HCT116 (cell line): Measurements from ENCODE around the gene C1orf53.

Experiments
- CTCF ChIP-seq, 3 experiments: fragments of 200-600 bp in 1 of 3; sonication (generic) in 1 of 3; IDR thresholded peaks in 2 of 3; conservative IDR thresholded peaks in 1 of 3; 2 replicates each; pipeline ENCODE4 v1.5.1; 2012 to 2017; ENCODE audit warnings: low read depth in 2 of 3, low read length in 2 of 3, antibody characterized with exemption in 1 of 3, borderline replicate concordance in 1 of 3, control low read depth in 1 of 3, mild to moderate bottlenecking in 1 of 3, mixed read lengths in 1 of 3, mixed run types in 1 of 3, moderate library complexity in 1 of 3; ENCODE audit not compliant: insufficient read depth in 1 of 3
- EGR1 ChIP-seq: IDR thresholded peaks from 2 replicates; pipeline ENCODE4 v1.6.1; 2012; ENCODE audit warnings: low read depth
- EZH2 ChIP-seq: fragments of 200-600 bp; sonication (generic); IDR thresholded peaks from 2 replicates; pipeline ENCODE4 v1.6.1; 2017; ENCODE audit warnings: antibody characterized with exemption, mixed run types
- JUND ChIP-seq: IDR thresholded peaks from 2 replicates; pipeline ENCODE4 v1.6.1; 2012
- POLR2A ChIP-seq: IDR thresholded peaks from 2 replicates; pipeline ENCODE4 v1.7.0; 2011; ENCODE audit warnings: borderline replicate concordance; ENCODE audit not compliant: insufficient read depth, insufficient read length; ENCODE audit errors: extremely low read depth
- RAD21 ChIP-seq: IDR thresholded peaks from 2 replicates; pipeline ENCODE4 v1.6.1; 2012; ENCODE audit warnings: low read depth, mild to moderate bottlenecking
- ZNF274 ChIP-seq: fragments of 200-500 bp; sonication (Bioruptor generic); IDR thresholded peaks from 2 replicates; pipeline ENCODE4 v1.6.1; 2014; ENCODE audit warnings: mild to moderate bottlenecking, low read depth, low read length, inconsistent platforms

GRCh38 chr1:197923038-197923437 is 20.6 kb downstream of the C1orf53 start:
- TF ChIP-seq EGR1 (no peak), ZNF274 (no peak), CTCF (IDR thresholded peaks at IDR 0.05 in 2 of 3, conservative IDR thresholded peaks at IDR 0.05 in 1 of 3; ENCODE audit: borderline replicate concordance in 1 of 3, insufficient read depth in 1 of 3, low read depth in 2 of 3, low read length in 2 of 3) (no peak), POLR2A (no peak), EZH2 (no peak), RAD21 (no peak), JUND (no peak)
